ENCODE results near the gene LDB3. TPM values are rescaled to one million over a fixed set of nuclear protein-coding genes. Genes with fewer than 3 reads are reported as not detected.

Gene LDB3
- total and polyA plus RNA-seq, 9 of the 15 experiments (the other 6 are each of a cell fraction or from before 2014, with no cell fraction given): 0.03 TPM; not detected in 8

DNA sequence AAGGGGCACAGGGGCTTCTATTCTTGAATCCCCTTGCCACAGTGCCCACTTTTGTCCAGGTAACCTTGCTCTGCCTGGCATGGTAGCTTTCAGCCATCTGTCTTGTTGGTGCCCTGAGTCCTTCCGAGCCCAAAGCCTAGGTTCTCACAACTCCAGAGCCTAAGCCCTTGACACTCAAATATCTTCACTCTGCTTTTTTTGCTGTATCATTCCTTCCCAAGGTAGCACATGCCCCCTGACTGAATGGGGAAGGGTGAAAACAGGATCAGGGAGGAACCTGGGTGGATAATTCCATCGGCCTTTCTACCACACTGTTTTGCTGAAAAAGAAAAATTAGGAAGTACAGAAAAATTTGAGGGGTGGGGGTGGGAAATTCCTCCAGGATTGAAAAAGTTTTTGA is 37.6 kb downstream of the LDB3 start:
- Histone ChIP-seq H3K4me3 (no peak overlapping the region), H3K4me2 (ENCODE audit: insufficient read depth, low read length) (no peak overlapping the region), H3K27ac (ENCODE audit: extremely low read depth, low read depth, low read length) (no peak overlapping the region), H3K9ac (ENCODE audit: insufficient read depth in 1 of 2, low read depth in 2 of 2, low read length in 2 of 2) (peak overlapping the region in 1 of 2 experiments; percentile 52; a peak in 2 of 4 replicates), H4K20me1 (replicated peaks; ENCODE audit: control insufficient read depth, insufficient read depth, low read length) (no peaks in the 10 kb centered on the region), H3K4me1 (replicated peaks in 1 of 2; ENCODE audit: control insufficient read depth in 2 of 2, insufficient read depth in 2 of 2, low read length in 2 of 2) (peaks cover 0 to 18% of the 10 kb centered on the region in 2 experiments; a peak in 4 of 5 replicates), H3K9me3 (replicated peaks; ENCODE audit: control insufficient read depth, insufficient read depth, low read depth, low read length) (no peaks in the 10 kb centered on the region), H3K9me1 (ENCODE audit: control insufficient read depth, insufficient read depth, low read length) (no peaks in the 10 kb centered on the region), H2AFZ (ENCODE audit: low read depth, low read length) (peak overlapping the region; percentile 23; the same call in 1 of the 2 replicates), H3K27me3 (ENCODE audit: control insufficient read depth in 2 of 2, insufficient read depth in 2 of 2, low read length in 2 of 2) (peaks cover 0 to 5% of the 10 kb centered on the region in 2 experiments; a peak in 1 of 5 replicates), H3K79me2 (ENCODE audit: control insufficient read depth, insufficient read depth, low read length) (no peaks in the 10 kb centered on the region), H3K36me3 (ENCODE audit: control insufficient read depth, insufficient read depth, low read length) (no peaks in the 10 kb centered on the region)
- TF ChIP-seq L3MBTL2 (IDR thresholded peaks at IDR 0.05) (no peak), NFE2L1 (tag; IDR thresholded peaks at IDR 0.05; ENCODE audit: borderline replicate concordance, low read depth) (peak; percentile 40; the same call in 1 of the 2 replicates), HDAC8 (tag; IDR thresholded peaks at IDR 0.05) (no peak), MAFF (IDR thresholded peaks at IDR 0.05; ENCODE audit: low read length) (peak; percentile 18; the same call in 1 of the 2 replicates), ZSCAN32 (CRISPR knock-in tag; IDR thresholded peaks at IDR 0.05) (no peak), ZSCAN29 (IDR thresholded peaks at IDR 0.05) (no peak), NCOR1 (IDR thresholded peaks at IDR 0.05) (no peak), GABPA (tag; conservative IDR thresholded peaks at IDR 0.05; ENCODE audit: low read depth) (no peak), SLC30A9 (CRISPR knock-in tag; IDR thresholded peaks at IDR 0.05) (no peak), TGIF2 (CRISPR knock-in tag; IDR thresholded peaks at IDR 0.05) (no peak), NELFE (IDR thresholded peaks at IDR 0.05; ENCODE audit: insufficient read depth, insufficient read length) (no peak), NFE2 (IDR thresholded peaks at IDR 0.05; ENCODE audit: low read depth) (peak; percentile 67), SP2 (IDR thresholded peaks at IDR 0.05; ENCODE audit: extremely low read depth, low read depth, low read length, poor library complexity, severe bottlenecking) (no peak), PCBP1 (IDR thresholded peaks at IDR 0.05; ENCODE audit: low read depth, low read length, poor library complexity, severe bottlenecking) (no peak), ETS2 (tag; IDR thresholded peaks at IDR 0.05; ENCODE audit: borderline replicate concordance, poor library complexity, severe bottlenecking) (no peak), NBN (IDR thresholded peaks at IDR 0.05; ENCODE audit: low read depth) (no peak), HOXB6 (CRISPR knock-in tag; IDR thresholded peaks at IDR 0.05; ENCODE audit: borderline replicate concordance) (no peak), MAFG (tag; conservative IDR thresholded peaks at IDR 0.05) (peak; percentile 54), ZNF316 (IDR thresholded peaks at IDR 0.05) (peak; percentile 53; the same call in 1 of the 2 replicates), C11orf30 (IDR thresholded peaks at IDR 0.05; ENCODE audit: low read depth) (peak; percentile 47; the same call in 1 of the 2 replicates), HSF4 (CRISPR knock-in tag; IDR thresholded peaks at IDR 0.05; ENCODE audit: borderline replicate concordance) (no peak)
- TF ChIP-seq, protein P1, sequence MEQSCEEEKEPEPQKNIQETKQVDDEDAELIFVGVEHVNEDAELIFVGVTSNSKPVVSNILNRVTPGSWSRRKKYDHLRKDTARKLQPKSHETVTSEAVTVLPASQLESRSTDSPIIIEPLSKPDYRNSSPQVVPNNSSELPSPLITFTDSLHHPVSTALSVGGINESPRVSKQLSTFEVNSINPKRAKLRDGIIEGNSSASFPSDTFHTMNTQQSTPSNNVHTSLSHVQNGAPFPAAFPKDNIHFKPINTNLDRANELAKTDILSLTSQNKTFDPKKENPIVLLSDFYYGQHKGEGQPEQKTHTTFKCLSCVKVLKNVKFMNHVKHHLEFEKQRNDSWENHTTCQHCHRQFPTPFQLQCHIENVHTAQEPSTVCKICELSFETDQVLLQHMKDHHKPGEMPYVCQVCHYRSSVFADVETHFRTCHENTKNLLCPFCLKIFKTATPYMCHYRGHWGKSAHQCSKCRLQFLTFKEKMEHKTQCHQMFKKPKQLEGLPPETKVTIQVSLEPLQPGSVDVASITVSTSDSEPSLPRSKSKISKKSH (CRISPR knock-in tag; IDR thresholded peaks at IDR 0.05): no peak
- POLR2A ChIA-PET: no interaction called here
- no TSS peak for BruUV-seq (replicated peaks)
- DNase-seq (ENCODE audit: extremely low read depth in 1 of 4, low spot score in 3 of 4): no peak
- in situ Hi-C loops (cut with MboI): loop anchor here (5.0 kb wide), 1 partner anchor 196 kb away; no protein-coding TSS in a partner anchor
- intact Hi-C loops (cut with micrococcal nuclease): no loop called here
- FAIRE-seq: no peak
- 0% methylated on average over 1 of the region's 2 CpGs for WGBS (ENCODE audit: insufficient coverage, low coverage, missing lambda C conversion rate)
- CTCF ChIA-PET (ENCODE audit: low intra/inter-chr PET ratio): no interaction called here
- ATAC-seq: no peak
